COLO829 (cell line): ENCODE results near the gene LRRTM3.

ENCODE experiments used
- DNase-seq: peaks from one replicate; pipeline ENCODE4 v3.0.0; 2012; ENCODE audit warnings: low spot score

LRRTM3 gene

DNA sequence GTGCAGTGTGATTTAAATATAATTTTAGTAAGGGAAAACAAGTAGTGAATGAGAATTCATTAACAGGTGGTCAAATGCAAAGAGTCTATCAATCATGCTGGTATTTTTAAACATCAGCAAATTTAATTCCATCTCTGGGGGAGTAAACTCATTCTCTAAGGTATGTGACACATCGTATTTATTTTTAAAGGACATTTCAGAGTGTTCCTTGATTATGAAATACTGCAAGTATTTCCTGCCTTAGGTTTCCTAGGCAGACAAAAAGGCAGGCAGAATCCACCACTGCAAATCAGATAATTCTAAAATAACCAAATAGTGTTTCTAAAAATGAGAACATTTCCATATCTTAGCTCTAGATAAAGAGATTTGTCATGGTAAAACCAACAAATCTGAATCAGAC lies 193.8 kb downstream of the LRRTM3 start:
- DNase-seq, result no peak

DNA sequence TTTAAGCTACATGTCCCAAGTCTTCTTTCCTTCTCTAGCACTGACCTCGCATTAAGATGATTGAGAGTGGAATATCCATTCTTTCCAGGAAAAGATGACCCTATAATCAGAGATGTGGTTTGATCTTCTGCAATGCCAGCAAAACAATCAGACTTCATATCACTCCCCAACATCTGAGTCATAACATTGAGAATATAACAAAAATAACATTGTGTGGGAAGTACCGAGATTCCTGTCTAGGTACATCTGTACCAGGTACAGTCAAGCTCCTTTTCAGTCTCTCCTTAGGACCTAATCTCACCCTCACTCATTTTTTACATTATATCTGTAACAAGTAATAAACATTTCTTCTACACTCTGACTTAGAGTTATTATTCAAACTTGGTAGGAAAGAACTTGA lies 201.6 kb downstream of the LRRTM3 start:
- no peak for DNase-seq

GRCh38 chr10:67140641-67141040 lies 214.8 kb downstream of the LRRTM3 start:
- DNase-seq, result no peak

DNA sequence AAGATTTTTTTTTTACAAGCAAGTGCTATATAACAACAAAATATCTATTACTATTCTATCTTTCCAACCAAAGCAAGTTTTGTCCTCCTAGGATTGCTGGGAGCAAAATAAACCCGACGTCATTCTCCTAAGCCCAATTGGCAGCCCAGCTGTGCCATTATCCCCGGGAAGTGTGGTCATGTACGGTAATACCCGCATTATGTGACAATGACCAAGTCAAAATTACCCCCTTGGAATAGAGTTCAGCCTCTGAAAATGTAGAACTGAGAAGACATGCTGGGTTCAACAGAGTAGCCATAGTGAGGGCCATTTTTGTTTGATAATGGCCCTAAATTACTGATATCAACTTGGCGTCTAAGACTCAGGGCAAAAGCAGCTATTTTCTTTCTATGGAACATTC lies 215.5 kb downstream of the LRRTM3 start:
- DNase-seq, result no peak

DNA sequence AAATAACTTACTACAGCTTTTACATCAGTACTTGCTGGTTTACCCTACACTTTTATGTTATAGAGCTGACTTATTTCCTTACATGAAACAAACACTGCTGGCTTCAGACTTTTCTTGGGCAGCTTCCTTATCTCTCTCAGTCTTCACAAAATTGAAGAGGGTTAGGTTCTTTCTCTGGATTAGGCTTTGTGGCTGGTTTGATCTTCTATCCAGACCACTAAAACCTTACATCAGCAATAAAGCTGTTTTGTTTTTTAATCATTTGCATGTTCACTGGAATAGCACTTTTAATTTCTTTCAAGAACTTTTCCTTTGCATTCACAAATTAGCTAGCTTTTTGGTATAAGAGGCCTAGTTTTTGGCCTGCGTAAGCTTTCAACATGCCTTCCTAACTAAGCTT lies 218.7 kb downstream of the LRRTM3 start:
- DNase-seq, result no peak
